GM19397 (cell line): ENCODE data around the gene XDH.

ENCODE experiments used
- ATAC-seq: cut with Tn5 transposase; IDR thresholded peaks from one replicate; pipeline ENCODE4 v1.9.1; 2021; ENCODE audit warnings: mild to moderate bottlenecking, moderate library complexity; ENCODE audit not compliant: unreplicated experiment

Gene XDH

GRCh38 chr2:31414601-31415241 is at the start of gene XDH:
Gene XDH (minus strand): TSS chr2:31414742. CDS start chr2:31414666, 76 bp downstream.
- ATAC-seq, result no peak

GRCh38 chr2:31457651-31458050 is 43.1 kb upstream of the XDH start:
- no peak for ATAC-seq

GRCh38 chr2:31446848-31447247 is 32.3 kb upstream of the XDH start:
- no peak for ATAC-seq

GRCh38 chr2:31442376-31442775 is 27.8 kb upstream of the XDH start:
- no peak for ATAC-seq

- no peak for ATAC-seq
These were observed 26.2 kb upstream of the XDH start for GRCh38 chr2:31440764-31441163.

GRCh38 chr2:31434911-31435310 is 20.4 kb upstream of the XDH start:
- no peak for ATAC-seq

GRCh38 chr2:31433541-31433940 is 19.0 kb upstream of the XDH start:
- no peak for ATAC-seq

GRCh38 chr2:31430439-31431165 is 16.1 kb upstream of the XDH start:
- no peak for ATAC-seq

- no peak for ATAC-seq
These were observed 15.4 kb upstream of the XDH start for GRCh38 chr2:31429759-31430438.

GRCh38 chr2:31429040-31429439 is 14.5 kb upstream of the XDH start:
- no peak for ATAC-seq

GRCh38 chr2:31428001-31428418 is 13.5 kb upstream of the XDH start:
- no peak for ATAC-seq

- ATAC-seq, result no peak
These were observed 11.6 kb upstream of the XDH start for GRCh38 chr2:31426096-31426495.

GRCh38 chr2:31421634-31422033 is 7.1 kb upstream of the XDH start:
- ATAC-seq, result no peak

GRCh38 chr2:31420936-31421335 is 6.4 kb upstream of the XDH start:
- ATAC-seq, result no peak

- no peak for ATAC-seq
These were observed 4.8 kb upstream of the XDH start for GRCh38 chr2:31419386-31419785.

- ATAC-seq, result no peak
These were observed 879 bp upstream of the XDH start for GRCh38 chr2:31415421-31415820.

GRCh38 chr2:31413862-31414550 is 536 bp downstream of the XDH start:
- no peak for ATAC-seq

- ATAC-seq, result no peak
These were observed 1.5 kb downstream of the XDH start for GRCh38 chr2:31413025-31413424.

- ATAC-seq, result no peak
These were observed 2.8 kb downstream of the XDH start for GRCh38 chr2:31411771-31412170.

- no peak for ATAC-seq
These were observed 7.8 kb downstream of the XDH start for GRCh38 chr2:31406593-31407385.

GRCh38 chr2:31404827-31405226 is 9.7 kb downstream of the XDH start:
- no peak for ATAC-seq
